ENCODE results near the gene GORASP2.
A peak's percentile ranks its signal among the peaks of the same experiment; 100 is the strongest.

The GORASP2 gene

DNA sequence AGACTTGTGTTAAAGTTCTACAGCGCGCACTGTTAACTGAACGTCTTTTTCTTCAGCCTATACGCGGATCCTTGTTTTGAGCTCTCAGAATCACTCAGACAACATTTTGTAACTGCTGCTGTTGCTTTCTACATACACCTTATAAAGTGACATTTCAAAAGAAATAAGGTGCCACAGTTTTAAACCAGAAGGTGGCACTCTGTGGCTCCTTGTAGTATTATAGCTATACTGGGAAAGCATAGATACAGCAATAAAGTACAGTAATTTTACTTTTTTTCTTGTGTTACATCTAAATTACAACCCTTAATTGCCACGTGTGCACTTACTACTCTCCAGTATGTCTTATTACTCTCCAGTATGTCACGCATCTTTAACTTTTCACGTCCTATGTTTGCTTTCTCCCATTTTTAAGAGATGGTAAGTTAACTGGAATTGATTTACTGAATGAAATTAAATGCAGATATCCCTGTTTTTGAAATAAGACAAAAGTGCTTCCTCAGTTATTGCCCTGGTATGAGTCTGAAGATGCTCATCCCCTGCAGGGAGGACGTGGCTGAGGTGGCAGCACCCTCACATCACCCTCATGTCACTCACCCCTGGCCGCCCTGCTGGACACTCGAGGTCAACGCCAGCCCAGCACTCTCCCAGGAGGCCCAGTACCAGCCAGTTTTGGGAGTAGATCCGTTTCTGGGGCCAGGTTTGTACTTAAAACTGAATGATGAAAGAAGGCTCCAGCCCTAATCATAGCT is 37.8 kb downstream of the GORASP2 start:
- H3K4me3 ChIP-seq (ENCODE audit: low read depth, low read length): no peak overlapping the region
- no peaks in the 10 kb centered on the region for H3K9me3 ChIP-seq (ENCODE audit: control insufficient read depth, insufficient read depth, low read depth, low read length)
- no peak overlapping the region for H3K27ac ChIP-seq (ENCODE audit: low read depth, low read length)
- peaks cover 70% of the 10 kb centered on the region for H3K36me3 ChIP-seq (ENCODE audit: control insufficient read depth, insufficient read depth, low read length)
- no peaks in the 10 kb centered on the region for H3K27me3 ChIP-seq (ENCODE audit: control insufficient read depth, insufficient read depth, low read length)
- no peak overlapping the region for H3K9ac ChIP-seq (ENCODE audit: low read length)
- 0 out of 2 replicates have a peak, but pooled peaks cover 3% of the 10 kb centered on the region for H3K4me1 ChIP-seq (ENCODE audit: control insufficient read depth, insufficient read depth, low read length)

GRCh38 chr2:170967553-170967952 is 38.5 kb downstream of the GORASP2 start:
- no peaks in the 10 kb centered on the region for H3K27me3 ChIP-seq (ENCODE audit: control insufficient read depth, insufficient read depth, low read length)
- peaks cover 62% of the 10 kb centered on the region for H3K36me3 ChIP-seq (ENCODE audit: control insufficient read depth, insufficient read depth, low read length)
- no peak overlapping the region for H3K4me3 ChIP-seq (ENCODE audit: low read depth, low read length)
- no peak overlapping the region for H3K27ac ChIP-seq (ENCODE audit: low read depth, low read length)
- H3K4me1 ChIP-seq (ENCODE audit: control insufficient read depth, insufficient read depth, low read length): 0 out of 2 replicates have a peak, but pooled peaks cover 3% of the 10 kb centered on the region
- H3K9me3 ChIP-seq (ENCODE audit: control insufficient read depth, insufficient read depth, low read depth, low read length): no peaks in the 10 kb centered on the region
- no peak overlapping the region for H3K9ac ChIP-seq (ENCODE audit: low read length)

- Histone ChIP-seq H3K36me3 (ENCODE audit: control insufficient read depth, insufficient read depth, low read length) (peaks cover 55% of the 10 kb centered on the region), H3K9me3 (ENCODE audit: control insufficient read depth, insufficient read depth, low read depth, low read length) (no peaks in the 10 kb centered on the region), H3K4me1 (ENCODE audit: control insufficient read depth, insufficient read depth, low read length) (peaks cover 10% of the 10 kb centered on the region; the same call in 1 of the 2 replicates), H3K9ac (ENCODE audit: low read length) (no peak overlapping the region), H3K27ac (ENCODE audit: low read depth, low read length) (no peak overlapping the region), H3K27me3 (ENCODE audit: control insufficient read depth, insufficient read depth, low read length) (no peaks in the 10 kb centered on the region), H3K4me3 (ENCODE audit: low read depth, low read length) (no peak overlapping the region)
Measured at GRCh38 chr2:170968205-170969003, 39.4 kb downstream of the GORASP2 start.

DNA sequence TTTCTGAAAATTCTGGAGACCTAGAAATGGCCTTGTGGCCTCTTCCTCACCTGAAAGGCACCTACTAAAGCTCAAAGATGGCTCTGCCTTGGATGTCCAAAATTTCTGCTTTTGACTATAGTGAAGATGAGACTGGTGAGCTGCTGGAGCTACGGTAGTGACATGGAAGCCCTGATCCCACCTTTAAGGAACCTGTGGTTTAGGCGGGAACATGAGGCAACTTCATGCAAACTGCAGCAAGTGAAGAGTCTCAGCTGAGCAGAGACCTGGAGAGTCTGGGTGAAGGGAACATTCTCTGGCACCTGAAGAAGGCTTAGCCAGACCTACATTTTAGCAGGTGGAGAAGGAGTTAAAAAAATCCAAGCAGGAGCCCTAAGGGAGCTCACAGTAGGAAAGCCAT is 40.0 kb downstream of the GORASP2 start:
- no peaks in the 10 kb centered on the region for H3K9me3 ChIP-seq (ENCODE audit: control insufficient read depth, insufficient read depth, low read depth, low read length)
- H3K27ac ChIP-seq (ENCODE audit: low read depth, low read length): no peak overlapping the region
- H3K4me3 ChIP-seq (ENCODE audit: low read depth, low read length): no peak overlapping the region
- H3K36me3 ChIP-seq (ENCODE audit: control insufficient read depth, insufficient read depth, low read length): peaks cover 49% of the 10 kb centered on the region
- H3K27me3 ChIP-seq (ENCODE audit: control insufficient read depth, insufficient read depth, low read length): no peaks in the 10 kb centered on the region
- no peak overlapping the region for H3K9ac ChIP-seq (ENCODE audit: low read length)
- peaks cover 12% of the 10 kb centered on the region for H3K4me1 ChIP-seq (ENCODE audit: control insufficient read depth, insufficient read depth, low read length)

DNA sequence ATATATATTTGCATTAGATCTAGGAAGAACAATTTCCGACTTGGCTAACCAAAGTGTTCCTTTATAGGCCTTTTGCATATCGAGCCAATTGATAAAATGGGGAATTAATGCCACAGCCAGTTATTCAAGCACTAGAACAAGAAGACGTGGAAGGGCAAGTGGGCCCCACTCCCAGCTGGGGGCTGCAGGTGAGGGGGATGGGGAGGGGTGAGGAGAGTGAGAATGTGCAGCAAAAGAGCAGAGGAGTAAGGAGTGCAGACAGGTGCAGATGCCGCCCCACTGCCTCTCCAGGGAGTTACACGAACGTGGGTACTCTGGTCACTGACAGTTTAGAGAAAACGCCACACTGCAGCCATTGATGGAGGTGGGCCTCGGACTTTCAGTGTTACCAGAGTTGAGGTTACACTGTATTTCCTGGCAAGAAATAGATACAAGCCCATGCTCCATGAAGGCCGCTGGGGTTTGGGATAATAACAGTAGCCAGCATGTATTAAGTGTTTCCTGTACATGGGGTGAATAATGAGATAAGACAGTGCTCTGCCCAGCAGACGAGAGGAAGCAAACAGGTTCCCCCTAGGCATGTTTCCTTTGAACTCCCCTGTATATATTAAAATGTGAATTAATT is 40.9 kb downstream of the GORASP2 start:
- Histone ChIP-seq H3K9me3 (ENCODE audit: control insufficient read depth, insufficient read depth, low read depth, low read length) (no peaks in the 10 kb centered on the region), H3K36me3 (ENCODE audit: control insufficient read depth, insufficient read depth, low read length) (peaks cover 40% of the 10 kb centered on the region), H3K9ac (ENCODE audit: low read length) (no peak overlapping the region), H3K4me1 (ENCODE audit: control insufficient read depth, insufficient read depth, low read length) (peaks cover 19% of the 10 kb centered on the region), H3K27ac (ENCODE audit: low read depth, low read length) (no peak overlapping the region), H3K27me3 (ENCODE audit: control insufficient read depth, insufficient read depth, low read length) (no peaks in the 10 kb centered on the region), H3K4me3 (ENCODE audit: low read depth, low read length) (no peak overlapping the region)

GRCh38 chr2:170971071-170971470 is 42.0 kb downstream of the GORASP2 start:
- H3K27me3 ChIP-seq (ENCODE audit: control insufficient read depth, insufficient read depth, low read length): no peaks in the 10 kb centered on the region
- peaks cover 27% of the 10 kb centered on the region for H3K4me1 ChIP-seq (ENCODE audit: control insufficient read depth, insufficient read depth, low read length)
- H3K36me3 ChIP-seq (ENCODE audit: control insufficient read depth, insufficient read depth, low read length): peaks cover 29% of the 10 kb centered on the region
- H3K4me3 ChIP-seq (ENCODE audit: low read depth, low read length): no peak overlapping the region
- H3K9ac ChIP-seq (ENCODE audit: low read length): no peak overlapping the region
- no peak overlapping the region for H3K27ac ChIP-seq (ENCODE audit: low read depth, low read length)
- H3K9me3 ChIP-seq (ENCODE audit: control insufficient read depth, insufficient read depth, low read depth, low read length): no peaks in the 10 kb centered on the region

DNA sequence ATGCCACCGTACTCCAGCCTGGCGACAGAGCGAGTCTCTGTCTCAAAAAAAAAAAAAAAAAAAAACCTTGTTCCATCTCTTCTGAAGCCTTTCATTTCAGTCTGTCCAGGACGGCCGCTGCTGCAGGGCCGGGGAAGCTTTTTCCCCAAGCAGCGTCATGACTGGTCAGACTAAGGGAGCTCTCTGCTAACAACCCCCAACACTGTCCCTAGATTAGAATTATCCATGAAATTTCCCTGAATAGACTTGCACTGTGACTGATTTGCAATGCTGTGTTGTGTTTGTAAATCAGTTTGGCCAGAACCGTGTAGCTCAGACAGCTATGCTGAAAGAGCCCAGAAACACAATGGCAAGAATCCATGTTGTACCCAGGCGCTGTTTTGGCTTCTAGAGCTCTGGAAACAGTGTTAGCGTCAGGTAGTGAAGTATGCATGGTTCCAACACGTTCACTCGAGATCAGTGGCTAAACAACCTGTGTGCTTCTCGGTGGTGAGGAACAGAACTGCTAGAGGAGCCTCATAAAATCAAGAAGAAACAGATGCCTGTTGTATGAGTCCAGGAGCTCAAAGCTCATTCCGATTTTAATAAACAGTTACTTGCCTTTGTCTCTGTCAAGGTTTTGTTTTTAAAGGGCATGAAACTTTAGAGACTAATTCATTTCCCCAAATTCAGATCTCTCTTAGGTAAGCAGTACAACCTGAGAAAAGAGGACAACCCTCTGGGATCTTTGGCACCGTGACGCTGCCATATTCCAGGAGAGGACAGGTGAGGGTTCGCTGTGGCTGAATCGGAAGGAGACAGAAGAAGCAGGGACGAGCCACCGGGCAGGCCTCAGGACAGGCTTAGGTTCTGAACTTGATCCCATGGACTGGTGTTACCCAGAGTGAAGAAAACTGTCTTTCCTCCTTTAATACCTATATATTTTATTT is 43.5 kb downstream of the GORASP2 start:
- Histone ChIP-seq H3K9ac (ENCODE audit: low read length) (peak overlapping the region; percentile 68), H3K36me3 (ENCODE audit: control insufficient read depth, insufficient read depth, low read length) (peaks cover 14% of the 10 kb centered on the region), H3K27ac (ENCODE audit: low read depth, low read length) (no peak overlapping the region), H3K9me3 (ENCODE audit: control insufficient read depth, insufficient read depth, low read depth, low read length) (no peaks in the 10 kb centered on the region), H3K27me3 (ENCODE audit: control insufficient read depth, insufficient read depth, low read length) (no peaks in the 10 kb centered on the region), H3K4me3 (ENCODE audit: low read depth, low read length) (peak overlapping the region; percentile 76; the same call in 1 of the 2 replicates), H3K4me1 (ENCODE audit: control insufficient read depth, insufficient read depth, low read length) (peaks cover 27% of the 10 kb centered on the region)

DNA sequence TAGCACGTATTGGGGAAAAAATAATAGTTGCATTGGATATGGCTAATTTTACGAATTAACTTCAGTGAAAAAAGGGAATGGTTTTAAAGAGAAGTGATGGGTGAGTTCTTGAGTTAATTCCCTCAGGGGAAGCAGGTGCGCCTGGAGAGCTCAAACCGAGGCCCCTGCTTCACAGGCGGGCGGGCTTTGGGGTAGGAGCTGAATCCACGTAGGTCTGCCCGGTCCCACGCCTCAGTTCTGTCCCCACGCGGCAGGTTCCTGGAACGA is 44.1 kb downstream of the GORASP2 start:
- Histone ChIP-seq H3K9ac (ENCODE audit: low read length) (peak overlapping the region; percentile 68), H3K4me3 (ENCODE audit: low read depth, low read length) (peak overlapping the region; percentile 76), H3K9me3 (ENCODE audit: control insufficient read depth, insufficient read depth, low read depth, low read length) (no peaks in the 10 kb centered on the region), H3K36me3 (ENCODE audit: control insufficient read depth, insufficient read depth, low read length) (peaks cover 8% of the 10 kb centered on the region; the same call in 1 of the 2 replicates), H3K27me3 (ENCODE audit: control insufficient read depth, insufficient read depth, low read length) (no peaks in the 10 kb centered on the region), H3K27ac (ENCODE audit: low read depth, low read length) (no peak overlapping the region), H3K4me1 (ENCODE audit: control insufficient read depth, insufficient read depth, low read length) (peaks cover 27% of the 10 kb centered on the region)

GRCh38 chr2:170973492-170974303 is 44.6 kb downstream of the GORASP2 start:
- peaks cover 27% of the 10 kb centered on the region for H3K4me1 ChIP-seq (ENCODE audit: control insufficient read depth, insufficient read depth, low read length)
- peak overlapping the region; percentile 76 for H3K4me3 ChIP-seq (ENCODE audit: low read depth, low read length)
- H3K9me3 ChIP-seq (ENCODE audit: control insufficient read depth, insufficient read depth, low read depth, low read length): no peaks in the 10 kb centered on the region
- H3K36me3 ChIP-seq (ENCODE audit: control insufficient read depth, insufficient read depth, low read length): peaks cover 3% of the 10 kb centered on the region; the same call in 1 of the 2 replicates
- peak overlapping the region; percentile 91; the same call in 1 of the 2 replicates for H3K27ac ChIP-seq (ENCODE audit: low read depth, low read length)
- H3K9ac ChIP-seq (ENCODE audit: low read length): peak overlapping the region; percentile 93
- H3K27me3 ChIP-seq (ENCODE audit: control insufficient read depth, insufficient read depth, low read length): no peaks in the 10 kb centered on the region
